Activated effector memory CD4-positive, alpha-beta T cell treated with Interleukin-2 at 50 U/mL for 16 hours (primary cell): ENCODE measurements around the gene SYTL1.
"Not testable (repeated sequence)": the region's sequence is repeated elsewhere in the genome, so short reads cannot be mapped to it uniquely, and the experiment has no call there.

Experiments
- DNase-seq: peaks from one replicate; pipeline ENCODE4 v3.0.0-alpha.2; 2020

The SYTL1 gene

GRCh38 chr1:27365372-27366112, 23.7 kb downstream of the SYTL1 start:
- peak; percentile 71 for DNase-seq

GRCh38 chr1:27366113-27366410, 24.2 kb downstream of the SYTL1 start:
- peak; percentile 54 for DNase-seq

- DNase-seq: peak; percentile 26
Measured at GRCh38 chr1:27366411-27367159, 24.8 kb downstream of the SYTL1 start, which contains the start of gene MAP3K6. TSS of gene MAP3K6 (minus strand) at chr1:27366961. CDS start at chr1:27366597, 364 bp downstream.

DNA sequence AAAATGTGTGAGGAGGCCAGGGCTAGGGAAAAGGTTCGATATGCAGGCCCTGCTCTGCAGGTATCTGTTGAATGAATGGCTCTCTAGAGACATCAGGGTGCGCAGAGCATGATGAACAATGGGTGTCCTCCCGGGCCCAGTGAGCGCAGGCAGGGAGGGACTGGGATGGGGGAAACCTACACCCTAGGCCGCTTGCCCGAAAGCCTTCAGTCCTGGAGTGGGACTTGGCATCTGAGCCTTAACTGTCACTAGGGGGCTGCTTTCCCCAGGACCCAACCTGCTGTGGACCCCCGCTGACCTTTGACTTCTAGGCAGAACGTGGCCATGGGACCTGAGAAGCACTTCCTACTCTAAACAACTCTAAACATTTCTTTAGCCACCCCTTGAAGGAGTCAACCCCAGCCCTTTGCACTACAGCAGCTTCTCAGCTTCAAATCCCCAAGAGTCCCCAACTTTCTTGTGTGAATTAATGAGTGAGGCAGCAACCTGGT, 25.4 kb downstream of the SYTL1 start:
- no peak for DNase-seq

- no peak for DNase-seq
Measured at GRCh38 chr1:27368869-27369582, 27.2 kb downstream of the SYTL1 start.

GRCh38 chr1:27372022-27372807, 30.4 kb downstream of the SYTL1 start:
- DNase-seq: no peak

DNA sequence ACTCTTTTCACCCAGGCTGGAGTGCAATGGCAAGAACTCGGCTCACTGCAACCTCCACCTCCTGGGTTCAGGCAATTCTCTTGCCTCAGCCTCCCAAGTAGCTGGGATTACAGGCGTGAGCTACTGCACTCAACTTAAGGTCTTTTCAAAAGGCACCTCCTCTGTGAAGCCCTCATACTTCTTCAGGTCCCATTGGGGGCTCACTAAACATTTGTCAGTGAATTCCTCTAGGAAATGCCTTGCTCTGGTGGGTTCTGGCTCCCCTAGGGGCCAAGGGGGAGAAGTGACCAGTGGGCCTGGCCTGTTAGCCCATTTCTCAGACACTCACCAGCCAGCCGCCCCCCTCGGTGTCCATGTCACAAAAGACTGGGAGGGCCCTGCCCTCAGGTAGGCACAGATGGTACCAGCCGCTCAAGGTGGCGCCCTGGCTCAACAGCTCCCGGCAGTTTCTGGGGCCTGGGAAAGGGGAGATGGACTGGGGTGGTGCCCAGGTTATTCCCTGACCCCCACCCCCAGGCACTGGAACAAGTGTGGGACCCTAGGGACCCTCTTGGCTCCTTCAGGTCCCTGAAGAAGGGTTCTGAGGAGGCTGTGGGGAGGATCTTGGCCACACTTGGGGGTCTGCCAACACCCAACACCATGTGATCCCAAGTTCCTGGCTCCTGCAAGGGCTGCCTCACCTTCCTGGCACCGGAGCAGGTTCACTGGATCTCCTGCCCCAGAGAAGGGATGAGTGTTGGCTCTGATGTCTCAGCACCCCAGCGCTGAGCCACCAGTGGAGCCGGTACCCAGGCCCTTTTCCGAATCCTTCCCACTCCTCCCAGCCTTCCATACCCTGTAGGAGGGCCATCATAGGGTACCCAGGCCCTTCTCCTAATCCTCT, 31.2 kb downstream of the SYTL1 start:
- no peak for DNase-seq

DNA sequence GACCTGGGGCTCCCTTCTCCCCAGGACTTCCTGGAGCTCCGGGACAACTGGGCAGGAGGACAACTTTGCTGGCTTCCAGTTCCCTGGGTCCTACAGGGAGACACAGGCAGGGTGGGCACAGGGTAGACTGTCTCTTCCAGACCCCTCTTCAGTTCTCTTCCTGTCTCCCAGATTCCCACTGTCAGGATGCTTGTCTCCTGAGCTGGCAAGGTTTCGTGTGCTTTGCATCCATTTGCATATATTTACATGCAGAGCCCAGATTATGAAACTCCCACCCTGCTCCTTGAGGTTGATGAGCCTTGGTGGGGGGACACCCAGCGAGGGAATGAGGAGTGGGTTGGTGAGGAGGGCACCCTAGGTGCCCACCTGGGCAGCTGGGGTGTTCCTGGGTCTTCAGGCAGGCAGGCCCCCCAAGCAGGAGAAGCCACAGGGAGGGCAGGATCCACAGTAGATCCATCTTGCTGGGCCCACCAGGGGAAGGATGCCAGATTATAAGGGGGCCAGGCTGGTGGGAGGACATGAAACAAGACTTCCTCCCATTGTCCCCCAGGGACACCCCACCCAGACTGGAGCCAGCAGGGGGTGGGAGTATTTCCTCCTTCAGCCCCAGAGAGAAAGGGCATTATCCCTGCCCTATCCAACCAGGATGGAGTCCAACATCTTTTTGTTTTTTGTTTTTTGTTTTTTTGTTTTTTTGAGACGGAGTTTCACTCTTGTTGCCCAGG, 32.7 kb downstream of the SYTL1 start, which contains the start of gene FCN3:
TSS of gene FCN3 (minus strand) at position 463 of the 725 bp plus-strand sequence. CDS start at position 457, 6 bp downstream.
- no peak for DNase-seq

DNA sequence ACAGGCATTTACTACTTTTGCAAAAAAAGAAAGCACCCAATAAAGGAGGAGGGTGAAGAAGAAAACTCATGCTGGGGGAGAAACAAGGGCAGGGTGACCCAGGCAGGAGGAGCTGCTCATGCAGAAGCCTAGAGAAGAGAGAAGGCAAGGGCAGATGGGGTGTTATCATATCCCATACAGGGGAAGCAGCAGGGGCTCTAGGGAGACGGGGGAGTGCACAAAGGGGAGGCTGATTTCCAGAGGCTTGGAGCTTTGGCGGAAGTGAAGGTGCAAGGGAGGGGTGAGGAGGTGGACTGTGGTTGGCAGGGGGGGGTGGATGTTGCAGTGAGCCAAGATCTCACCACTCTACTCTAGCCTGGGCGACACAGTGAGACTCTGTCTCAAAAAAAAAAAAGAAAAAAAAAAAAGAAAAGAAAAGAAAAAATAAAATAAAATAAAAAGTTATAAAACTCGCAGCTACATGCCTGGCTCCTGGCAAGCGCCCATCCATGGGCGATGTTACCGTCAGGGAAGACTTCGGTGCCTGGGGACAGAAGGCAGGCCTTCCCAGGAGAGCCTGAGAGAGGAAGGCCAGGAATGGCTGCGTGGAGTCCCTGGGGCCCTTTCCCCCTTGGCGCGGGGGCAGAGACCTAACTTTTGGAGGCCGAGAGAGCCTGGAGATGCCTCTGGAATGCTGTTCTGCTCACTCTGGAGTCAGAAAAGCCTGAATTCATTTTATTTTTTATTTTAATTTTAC, 36.1 kb downstream of the SYTL1 start:
- DNase-seq: no peak

DNA sequence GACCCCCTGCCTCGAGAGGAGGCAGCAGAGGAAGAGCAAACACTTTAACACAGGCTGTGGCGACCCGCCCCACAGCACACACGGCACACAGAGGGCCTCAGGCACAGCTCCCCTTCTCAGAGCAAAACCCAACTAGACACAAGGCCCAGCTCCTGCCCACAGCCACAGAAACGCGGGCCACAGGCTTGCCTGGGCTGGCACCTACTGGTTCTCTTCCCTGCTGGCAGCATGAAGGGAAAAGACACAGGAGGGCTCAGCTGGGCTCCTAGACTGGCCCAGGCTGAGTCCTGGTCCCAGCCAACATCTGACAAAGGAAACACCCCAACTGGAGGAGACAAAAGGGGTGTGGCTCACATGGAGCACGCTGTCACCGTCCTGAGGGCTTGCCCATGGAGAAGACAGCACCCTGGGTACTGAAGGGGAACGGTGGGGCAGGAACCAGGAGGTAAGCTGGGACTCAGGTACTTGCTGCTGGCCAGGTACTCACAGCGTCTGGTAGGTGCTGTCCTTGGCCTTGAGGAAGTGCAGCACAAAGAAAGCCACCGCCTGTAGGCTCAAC, 37.8 kb downstream of the SYTL1 start:
- no peak for DNase-seq

DNA sequence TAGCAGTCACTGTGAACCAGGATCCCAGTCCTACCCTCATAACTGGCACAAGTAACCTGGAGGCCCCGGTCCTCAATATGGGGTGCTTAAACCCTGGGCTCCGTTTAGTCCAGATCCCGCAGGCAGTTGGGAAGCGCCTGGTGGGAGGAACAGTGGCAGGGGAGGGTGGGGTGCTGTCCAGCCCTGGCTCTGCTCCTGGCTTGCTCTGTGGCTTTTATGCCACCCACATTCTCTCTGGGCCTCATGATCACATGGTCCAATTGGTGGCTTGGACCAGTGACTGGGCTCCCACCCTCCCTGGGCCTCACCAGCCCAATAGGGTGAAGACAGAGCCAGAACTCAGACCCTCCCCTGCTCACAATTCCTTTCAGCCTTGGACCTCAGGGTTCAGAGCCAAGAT, 38.4 kb downstream of the SYTL1 start:
- no peak for DNase-seq

GRCh38 chr1:27380766-27381733, 39.2 kb downstream of the SYTL1 start:
- DNase-seq: no peak

- DNase-seq: no peak
Measured at GRCh38 chr1:27381969-27382762, 40.3 kb downstream of the SYTL1 start.

DNA sequence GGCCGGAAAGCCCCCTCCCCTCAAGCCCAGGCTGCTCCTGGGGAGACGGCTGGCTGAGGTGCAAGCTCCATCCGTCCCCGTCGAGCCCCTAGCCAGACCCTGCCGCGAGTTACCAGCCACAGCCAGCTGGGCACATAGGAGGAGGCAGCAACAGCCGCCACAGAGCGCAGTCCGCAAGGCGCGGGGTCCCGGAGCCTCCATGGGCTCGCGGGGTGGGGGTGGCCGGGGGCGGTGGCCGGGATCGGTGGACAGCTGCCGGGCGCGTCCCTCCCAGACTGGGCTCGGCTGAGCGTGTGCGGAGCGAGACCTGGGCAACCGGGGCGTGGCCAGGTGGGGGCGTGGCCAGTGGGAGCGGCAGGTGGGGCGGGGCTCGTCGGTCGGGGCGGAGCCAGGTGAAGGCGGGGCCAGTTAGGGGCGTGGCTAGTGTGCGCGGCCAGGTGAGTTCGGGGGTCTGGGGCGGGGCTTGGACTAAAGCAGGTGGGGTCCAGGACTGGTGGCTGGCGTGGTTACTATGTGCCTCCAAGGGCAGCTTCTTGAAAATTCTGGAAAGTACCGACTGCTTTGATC, 41.3 kb downstream of the SYTL1 start, which contains the start of gene CD164L2:
TSS of gene CD164L2 (minus strand) at position 295 of the 567 bp plus-strand sequence. CDS start at position 201, 94 bp downstream.
- DNase-seq: peak; percentile 35

- DNase-seq: no peak
Measured at GRCh38 chr1:27383661-27384060, 41.8 kb downstream of the SYTL1 start.

DNA sequence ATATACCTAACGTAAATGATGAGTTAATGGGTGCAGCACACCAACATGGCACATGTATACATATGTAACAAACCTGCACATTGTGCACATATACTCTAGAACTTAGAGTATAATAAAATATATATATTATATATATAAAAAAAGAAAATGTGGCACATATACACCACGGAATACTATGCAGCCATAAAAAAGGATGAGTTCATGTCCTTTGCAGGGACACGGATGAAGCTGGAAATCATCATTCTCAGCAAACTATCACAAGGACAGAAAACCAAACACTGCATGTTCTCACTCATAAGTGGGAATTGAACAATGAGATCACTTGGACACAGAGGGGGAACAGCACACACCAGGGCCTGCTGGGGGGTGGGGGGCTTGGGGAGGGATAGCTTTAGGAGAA, 43.0 kb downstream of the SYTL1 start:
- DNase-seq: not testable (repeated sequence)

GRCh38 chr1:27388337-27389005, 46.6 kb downstream of the SYTL1 start:
- peak; percentile 57 for DNase-seq
